ENCODE data around the gene ETV6. TPM values are rescaled to one million over a fixed set of nuclear protein-coding genes. Genes with fewer than 3 reads are reported as not detected.
"Not testable (repeated sequence)": the region's sequence is repeated elsewhere in the genome, so short reads cannot be mapped to it uniquely, and the experiment has no call there.

Gene ETV6
- total RNA-seq, 4 donors from 2014 or later: 7.6 to 45.5 (median 8.2) TPM

- DNase-seq: no peak
- intact Hi-C loops (cut with DNase I; ENCODE audit: low total_unique reads): no loop called here
- Histone ChIP-seq H3K4me3 (no peak overlapping the region), H3K27me3 (no peaks in the 10 kb centered on the region), H3K9me3 (no peaks in the 10 kb centered on the region), H3K36me3 (no peaks in the 10 kb centered on the region), H3K27ac (no peak overlapping the region), H3K4me1 (no peaks in the 10 kb centered on the region)
- no peak for TF ChIP-seq POLR2A (IDR thresholded peaks at IDR 0.05)
- TF ChIP-seq CTCF (IDR thresholded peaks at IDR 0.05): no peak
These were observed 25.4 kb upstream of the ETV6 start for GRCh38 chr12:11624116-11624515.

GRCh38 chr12:11627709-11628108 is 21.8 kb upstream of the ETV6 start:
- H3K4me3 ChIP-seq; H3K9me3 ChIP-seq; H3K4me1 ChIP-seq; H3K36me3 ChIP-seq; intact Hi-C loops (cut with DNase I; ENCODE audit: low total_unique reads); H3K27me3 ChIP-seq; DNase-seq; H3K27ac ChIP-seq: not testable (repeated sequence)

DNA sequence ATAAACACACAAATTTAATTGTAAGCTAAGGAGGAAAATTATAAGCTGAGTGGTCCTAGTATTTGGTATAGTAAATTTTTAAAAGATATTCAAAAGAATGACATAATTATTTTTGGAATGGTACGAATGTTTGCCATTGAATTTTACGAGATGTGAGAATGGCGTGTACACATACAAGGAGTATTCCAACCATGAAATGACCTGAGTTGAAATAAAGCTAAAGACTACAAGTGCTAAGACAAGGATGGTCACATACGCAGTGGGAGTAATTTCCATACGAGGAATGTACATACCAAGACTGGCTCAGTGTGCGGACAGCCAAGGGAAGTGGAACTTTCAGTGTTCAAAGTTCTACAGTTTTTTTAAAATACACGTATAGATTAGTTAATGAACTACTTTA is 21.1 kb upstream of the ETV6 start:
- Histone ChIP-seq H3K4me3 (no peak overlapping the region), H3K27me3 (no peaks in the 10 kb centered on the region), H3K36me3 (no peaks in the 10 kb centered on the region), H3K4me1 (no peaks in the 10 kb centered on the region), H3K27ac (no peak overlapping the region), H3K9me3 (no peaks in the 10 kb centered on the region)
- no peak for TF ChIP-seq POLR2A (IDR thresholded peaks at IDR 0.05)
- no peak for TF ChIP-seq CTCF (IDR thresholded peaks at IDR 0.05)
- intact Hi-C loops (cut with DNase I; ENCODE audit: low total_unique reads): no loop called here
- DNase-seq: no peak

DNA sequence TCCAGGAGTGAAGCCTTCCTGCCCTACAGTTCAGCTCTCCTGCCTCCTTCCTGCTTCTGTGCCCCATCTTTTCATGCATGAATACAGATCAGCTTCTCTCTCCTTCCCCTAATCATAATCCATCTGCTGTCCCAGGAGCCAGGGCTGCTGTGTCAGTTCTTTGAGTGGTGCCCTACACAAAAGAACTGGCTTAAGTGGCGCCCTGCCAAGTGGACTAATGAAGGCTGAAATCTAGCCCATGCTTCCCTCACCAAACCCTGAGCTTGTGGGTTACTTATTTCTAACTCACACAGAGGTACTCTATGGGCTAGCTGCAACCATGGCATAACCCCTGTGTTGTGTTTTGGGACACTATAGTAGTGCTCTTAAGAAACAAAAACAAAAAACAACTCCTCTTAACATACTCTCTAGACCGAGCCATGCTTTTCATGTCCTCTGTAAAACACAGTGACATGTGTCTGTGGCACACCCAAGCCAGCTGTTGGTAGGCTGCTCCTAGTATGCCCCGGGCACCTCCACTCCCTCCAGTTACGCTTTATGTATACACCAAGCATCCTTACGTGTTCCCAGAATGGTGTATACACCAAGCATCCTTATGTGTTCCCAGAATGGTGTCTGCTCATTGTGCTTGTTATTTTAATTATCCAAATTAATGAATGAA is 19.3 kb upstream of the ETV6 start:
- no peaks in the 10 kb centered on the region for H3K4me1 ChIP-seq
- no peak for DNase-seq
- no peaks in the 10 kb centered on the region for H3K9me3 ChIP-seq
- no peak overlapping the region for H3K4me3 ChIP-seq
- no peaks in the 10 kb centered on the region for H3K36me3 ChIP-seq
- no peak overlapping the region for H3K27ac ChIP-seq
- no peaks in the 10 kb centered on the region for H3K27me3 ChIP-seq
- no peak for TF ChIP-seq POLR2A (IDR thresholded peaks at IDR 0.05)
- TF ChIP-seq CTCF (IDR thresholded peaks at IDR 0.05): no peak
- intact Hi-C loops (cut with DNase I; ENCODE audit: low total_unique reads): no loop called here

- Histone ChIP-seq H3K36me3 (no peaks in the 10 kb centered on the region), H3K27me3 (no peaks in the 10 kb centered on the region), H3K4me3 (no peak overlapping the region), H3K9me3 (no peaks in the 10 kb centered on the region), H3K4me1 (no peaks in the 10 kb centered on the region), H3K27ac (no peak overlapping the region)
- intact Hi-C loops (cut with DNase I; ENCODE audit: low total_unique reads): no loop called here
- no peak for DNase-seq
- TF ChIP-seq CTCF (IDR thresholded peaks at IDR 0.05) (no peak), POLR2A (IDR thresholded peaks at IDR 0.05) (no peak)
These were observed 18.2 kb upstream of the ETV6 start for GRCh38 chr12:11631288-11631687.

- H3K36me3 ChIP-seq; H3K9me3 ChIP-seq; intact Hi-C loops (cut with DNase I; ENCODE audit: low total_unique reads); H3K4me1 ChIP-seq; H3K27ac ChIP-seq; H3K27me3 ChIP-seq; DNase-seq; H3K4me3 ChIP-seq: not testable (repeated sequence)
These were observed 17.6 kb upstream of the ETV6 start for GRCh38 chr12:11631881-11632280.

All from uterus (tissue), 4 donors.